ENCODE results near the gene LRRN4. TPM values are rescaled to one million over a fixed set of nuclear protein-coding genes. Genes with fewer than 3 reads are reported as not detected.
A peak's percentile ranks its signal among the peaks of the same experiment; 100 is the strongest.

LRRN4 gene
- total RNA-seq, 4 donors from 2014 or later, result not detected

DNA sequence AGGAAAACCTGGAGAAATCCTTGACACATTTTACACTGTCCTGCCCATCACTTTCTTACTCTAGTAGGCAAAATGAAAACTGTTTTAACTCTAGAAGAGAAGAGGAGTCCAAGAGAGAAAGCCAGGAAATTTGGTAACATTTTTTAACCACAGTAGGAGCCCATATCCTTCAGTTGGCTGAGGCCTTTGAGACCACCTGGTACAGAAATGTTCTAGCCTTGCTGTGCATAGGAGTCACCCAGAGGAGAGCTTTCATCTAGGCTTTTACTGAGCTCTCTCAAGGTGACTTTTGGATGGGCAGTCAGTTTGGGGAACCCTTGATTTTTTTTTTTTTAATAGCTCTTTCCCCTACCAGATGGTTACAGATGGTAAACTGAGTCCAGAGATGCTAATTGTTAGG lies 25.0 kb downstream of the LRRN4 start:
- Histone ChIP-seq H3K36me3 (peaks cover 0 to 32% of the 10 kb centered on the region in 2 donors), H3K27me3 (no peaks in the 10 kb centered on the region), H3K4me3 (no peak overlapping the region), H3K9me3 (no peaks in the 10 kb centered on the region), H3K27ac (peak overlapping the region in 2 of 4 donors; percentile 14 to 20), H3K4me1 (peaks cover 13 to 26% of the 10 kb centered on the region in 2 donors)
- intact Hi-C loops (cut with DNase I; ENCODE audit: low total_unique reads) (no loop called here), in situ Hi-C loops (cut with MboI; ENCODE audit: low sequenced_read_pairs in 4 of 4) (no loop called here)
- no peak for ATAC-seq
- no peak for DNase-seq
- TF ChIP-seq, protein P1, sequence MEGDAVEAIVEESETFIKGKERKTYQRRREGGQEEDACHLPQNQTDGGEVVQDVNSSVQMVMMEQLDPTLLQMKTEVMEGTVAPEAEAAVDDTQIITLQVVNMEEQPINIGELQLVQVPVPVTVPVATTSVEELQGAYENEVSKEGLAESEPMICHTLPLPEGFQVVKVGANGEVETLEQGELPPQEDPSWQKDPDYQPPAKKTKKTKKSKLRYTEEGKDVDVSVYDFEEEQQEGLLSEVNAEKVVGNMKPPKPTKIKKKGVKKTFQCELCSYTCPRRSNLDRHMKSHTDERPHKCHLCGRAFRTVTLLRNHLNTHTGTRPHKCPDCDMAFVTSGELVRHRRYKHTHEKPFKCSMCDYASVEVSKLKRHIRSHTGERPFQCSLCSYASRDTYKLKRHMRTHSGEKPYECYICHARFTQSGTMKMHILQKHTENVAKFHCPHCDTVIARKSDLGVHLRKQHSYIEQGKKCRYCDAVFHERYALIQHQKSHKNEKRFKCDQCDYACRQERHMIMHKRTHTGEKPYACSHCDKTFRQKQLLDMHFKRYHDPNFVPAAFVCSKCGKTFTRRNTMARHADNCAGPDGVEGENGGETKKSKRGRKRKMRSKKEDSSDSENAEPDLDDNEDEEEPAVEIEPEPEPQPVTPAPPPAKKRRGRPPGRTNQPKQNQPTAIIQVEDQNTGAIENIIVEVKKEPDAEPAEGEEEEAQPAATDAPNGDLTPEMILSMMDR (IDR thresholded peaks at IDR 0.05 in 4 of 5, conservative IDR thresholded peaks at IDR 0.05 in 1 of 5), result no peak
- no peak for TF ChIP-seq POLR2A (IDR thresholded peaks at IDR 0.05)

DNA sequence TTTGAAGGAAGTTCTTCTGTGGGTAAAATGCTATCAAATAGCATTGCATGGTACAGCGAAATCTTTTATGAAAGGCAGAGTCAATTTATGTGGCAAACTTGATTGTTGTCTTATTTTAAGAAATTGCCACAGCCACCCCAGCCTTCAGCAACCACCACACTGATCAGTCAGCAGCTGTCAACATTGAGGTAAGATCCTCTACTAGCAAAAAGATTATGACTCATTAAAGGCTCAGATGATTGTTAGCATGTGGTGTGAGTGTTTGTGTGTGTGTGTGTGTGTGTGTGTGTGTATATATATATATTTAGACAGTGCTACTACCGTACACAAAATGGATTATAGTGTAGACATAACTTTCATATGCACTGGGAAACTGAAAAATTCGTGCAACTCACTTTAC lies 27.8 kb downstream of the LRRN4 start:
- peak in 1 of 2 donors; percentile 26 for DNase-seq
- Histone ChIP-seq H3K36me3 (peaks cover 0 to 46% of the 10 kb centered on the region in 2 donors), H3K9me3 (no peaks in the 10 kb centered on the region), H3K4me3 (no peak overlapping the region), H3K27ac (peak overlapping the region in 3 of 4 donors; percentile 12 to 64 (median 12)), H3K4me1 (peaks cover 12 to 17% of the 10 kb centered on the region in 2 donors), H3K27me3 (no peaks in the 10 kb centered on the region)
- intact Hi-C loops (cut with DNase I; ENCODE audit: low total_unique reads), result no loop called here
- in situ Hi-C loops (cut with MboI; ENCODE audit: low sequenced_read_pairs in 4 of 4), result no loop called here
- TF ChIP-seq POLR2A (IDR thresholded peaks at IDR 0.05), result peak in 1 of 2 donors; percentile 30
- TF ChIP-seq, protein P1 (IDR thresholded peaks at IDR 0.05 in 4 of 5, conservative IDR thresholded peaks at IDR 0.05 in 1 of 5), result no peak
- ATAC-seq, result peak; percentile 72 to 77

DNA sequence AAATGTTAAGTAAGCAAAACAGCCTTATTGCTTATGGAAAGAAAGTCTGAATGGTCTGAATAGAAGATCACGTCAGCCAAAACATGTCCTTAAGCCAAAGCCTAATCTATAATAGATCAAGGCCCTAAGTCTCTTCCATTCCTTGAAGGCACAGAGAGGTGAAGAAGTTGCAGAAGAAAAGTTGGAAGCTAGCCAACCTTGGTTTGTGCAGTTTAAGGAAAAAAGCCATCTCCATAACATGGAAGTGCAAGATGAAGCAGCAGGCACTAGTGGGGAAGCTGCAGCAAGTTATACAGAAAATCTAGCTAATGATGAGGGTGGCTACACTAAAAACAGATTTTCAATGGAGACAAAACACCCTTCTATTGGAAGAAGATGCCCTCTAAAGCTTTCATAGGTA lies 29.1 kb downstream of the LRRN4 start:
- TF ChIP-seq POLR2A (IDR thresholded peaks at IDR 0.05), result no peak
- TF ChIP-seq, protein P1 (IDR thresholded peaks at IDR 0.05 in 4 of 5, conservative IDR thresholded peaks at IDR 0.05 in 1 of 5), result no peak
- no peak overlapping the region for H3K27ac ChIP-seq
- DNase-seq, result no peak
- H3K27me3 ChIP-seq, result no peaks in the 10 kb centered on the region
- no peak overlapping the region for H3K4me3 ChIP-seq
- no peaks in the 10 kb centered on the region for H3K9me3 ChIP-seq
- H3K4me1 ChIP-seq, result peaks cover 12 to 14% of the 10 kb centered on the region in 2 donors
- peaks cover 0 to 46% of the 10 kb centered on the region in 2 donors for H3K36me3 ChIP-seq
- ATAC-seq, result no peak
- in situ Hi-C loops (cut with MboI; ENCODE audit: low sequenced_read_pairs in 4 of 4) (no loop called here), intact Hi-C loops (cut with DNase I; ENCODE audit: low total_unique reads) (no loop called here)

DNA sequence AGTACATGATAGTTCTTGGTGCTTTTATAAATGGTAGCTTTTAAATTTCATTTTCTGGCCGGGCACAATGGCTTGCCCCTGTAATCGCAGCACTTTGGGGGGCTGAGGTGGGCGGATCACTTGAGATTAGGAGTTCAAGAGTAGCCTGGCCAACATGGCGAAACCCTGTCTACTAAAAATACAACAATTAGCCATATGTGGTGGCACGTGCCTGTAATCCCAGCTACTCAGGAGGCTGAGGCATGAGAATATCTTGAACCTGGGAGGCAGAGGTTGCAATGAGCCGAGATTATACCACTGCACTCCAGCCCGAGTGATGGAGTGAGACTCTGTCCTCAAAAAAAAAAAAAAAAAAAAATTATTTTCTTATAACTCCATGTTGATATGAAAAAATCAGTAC lies 36.0 kb downstream of the LRRN4 start:
- TF ChIP-seq, protein P1 (IDR thresholded peaks at IDR 0.05 in 4 of 5, conservative IDR thresholded peaks at IDR 0.05 in 1 of 5), result no peak
- TF ChIP-seq POLR2A (IDR thresholded peaks at IDR 0.05), result no peak
- in situ Hi-C loops (cut with MboI; ENCODE audit: low sequenced_read_pairs in 4 of 4), result no loop called here

DNA sequence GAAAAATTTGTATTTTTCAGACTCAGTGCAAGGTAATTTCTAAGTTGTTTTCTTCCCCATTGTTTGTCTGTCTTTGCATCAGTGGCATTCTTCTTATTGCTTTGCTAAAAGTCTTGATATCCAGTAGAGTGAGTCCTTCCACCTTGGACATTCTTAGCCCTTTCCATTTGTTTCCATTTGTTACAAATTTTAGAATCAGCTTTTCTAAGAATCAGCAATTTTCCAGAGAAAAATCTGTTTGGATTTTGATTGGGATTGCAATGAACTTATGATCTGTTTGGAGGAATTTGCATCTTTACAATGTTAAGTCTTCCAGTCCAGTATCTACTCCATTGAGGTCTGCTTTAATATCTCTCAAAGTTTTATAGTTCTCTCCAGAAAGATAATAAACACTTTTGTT lies 36.4 kb downstream of the LRRN4 start:
- in situ Hi-C loops (cut with MboI; ENCODE audit: low sequenced_read_pairs in 4 of 4), result no loop called here
- H3K27ac ChIP-seq, result no peak overlapping the region
- no peak overlapping the region for H3K4me3 ChIP-seq
- H3K36me3 ChIP-seq, result peaks cover 0 to 21% of the 10 kb centered on the region in 2 donors
- no peak for ATAC-seq
- H3K4me1 ChIP-seq, result no peaks in the 10 kb centered on the region
- no peaks in the 10 kb centered on the region for H3K27me3 ChIP-seq
- intact Hi-C loops (cut with DNase I; ENCODE audit: low total_unique reads), result no loop called here
- DNase-seq, result no peak
- TF ChIP-seq POLR2A (IDR thresholded peaks at IDR 0.05), result no peak
- TF ChIP-seq, protein P1 (IDR thresholded peaks at IDR 0.05 in 4 of 5, conservative IDR thresholded peaks at IDR 0.05 in 1 of 5), result no peak
- no peaks in the 10 kb centered on the region for H3K9me3 ChIP-seq

More for the DNA sequence above, 36.0 kb downstream of the LRRN4 start:
- H3K4me3 ChIP-seq, result no peak overlapping the region
- DNase-seq (no peak), ATAC-seq (no peak)
- intact Hi-C loops (cut with DNase I; ENCODE audit: low total_unique reads), result no loop called here
- H3K4me1 ChIP-seq, result no peaks in the 10 kb centered on the region
- peaks cover 0 to 20% of the 10 kb centered on the region in 2 donors for H3K36me3 ChIP-seq
- no peaks in the 10 kb centered on the region for H3K9me3 ChIP-seq
- no peaks in the 10 kb centered on the region for H3K27me3 ChIP-seq
- H3K27ac ChIP-seq, result peak overlapping the region in 1 of 4 donors; percentile 20

All from gastrocnemius medialis (tissue), 4 donors.